Lower leg skin (tissue), 3 donors: ENCODE data around the gene UPK2.

Experiments
- CTCF ChIP-seq, 3 donors: fragments of 450-650 bp; IDR thresholded peaks; one replicate each; pipeline ENCODE4 v1.5.1; 2016; ENCODE audit warnings: antibody characterized with exemption in 3 of 3, mild to moderate bottlenecking in 3 of 3, moderate library complexity in 2 of 3
- POLR2A ChIP-seq, 2 donors: fragments of 450-650 bp; IDR thresholded peaks; one replicate each; pipeline ENCODE4 v1.6.1; 2016 to 2017; ENCODE audit warnings: antibody characterized with exemption in 2 of 2, mild to moderate bottlenecking in 1 of 2, moderate library complexity in 1 of 2

DNA sequence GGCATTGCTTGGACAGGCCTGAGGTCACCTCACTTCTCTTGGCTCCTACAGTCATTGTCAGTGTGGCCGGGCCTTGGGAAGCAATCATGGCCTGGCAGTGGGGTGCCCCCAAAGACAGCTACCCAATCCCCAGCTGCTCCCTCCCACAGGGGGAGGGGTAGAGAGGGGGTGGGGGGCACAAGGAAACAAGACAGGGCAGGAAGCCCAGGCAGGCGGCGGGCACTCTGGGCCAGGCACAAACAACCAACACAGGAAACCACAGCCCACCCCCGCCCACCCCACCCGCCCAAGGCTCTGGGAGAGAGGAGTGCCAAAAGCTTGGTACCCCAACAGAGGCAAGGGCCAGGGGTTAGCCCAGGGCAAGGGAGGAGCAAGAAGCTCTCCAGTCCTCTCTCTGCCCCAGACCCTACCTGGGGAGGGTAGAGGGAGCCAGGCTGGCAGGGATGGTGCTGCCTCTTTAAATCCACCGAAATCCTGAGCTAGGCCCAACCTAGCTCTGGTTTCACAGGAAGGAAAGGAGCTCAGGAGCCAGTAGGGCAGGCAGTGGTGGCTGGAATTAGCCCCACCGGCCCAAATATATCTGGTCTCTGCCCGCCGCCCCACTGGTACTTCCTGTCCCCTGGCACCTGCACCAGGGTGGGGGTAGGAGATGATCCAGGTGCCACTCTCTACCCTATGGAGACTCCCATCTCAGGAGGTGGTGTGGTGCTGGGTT is 42.5 kb upstream of the UPK2 start:
- TF ChIP-seq CTCF (IDR thresholded peaks at IDR 0.05): no peak
- no peak for TF ChIP-seq POLR2A (IDR thresholded peaks at IDR 0.05)
